Chondrocyte (in vitro differentiated cells): ENCODE results near the gene IGF2BP3. TPM values are rescaled to one million over a fixed set of nuclear protein-coding genes. Genes with fewer than 3 reads are reported as not detected.
A peak's percentile ranks its signal among the peaks of the same experiment; 100 is the strongest.

Experiments
- DNase-seq: peaks from one replicate; pipeline ENCODE4 v3.0.0; 2021; ENCODE audit warnings: mixed read lengths, low spot score
- H3K27ac Mint-ChIP-seq: one replicate; pipeline ENCODE4 v1.8.0; 2021; ENCODE audit warnings: mild to moderate bottlenecking, moderate library complexity, mixed read lengths; ENCODE audit not compliant: unreplicated experiment
- H3K27me3 Mint-ChIP-seq: 2 replicates; pipeline ENCODE4 v1.8.0; 2021; ENCODE audit warnings: low read depth, mixed read lengths
- H3K36me3 Mint-ChIP-seq: 2 replicates; pipeline ENCODE4 v1.8.0; 2021; ENCODE audit warnings: low read depth, mixed read lengths
- H3K4me1 Mint-ChIP-seq: 2 replicates; pipeline ENCODE4 v1.8.0; 2021; ENCODE audit warnings: low read depth, mild to moderate bottlenecking, mixed read lengths
- H3K4me3 Mint-ChIP-seq: one replicate; pipeline ENCODE4 v1.8.0; 2021; ENCODE audit warnings: mild to moderate bottlenecking, moderate library complexity, mixed read lengths; ENCODE audit not compliant: unreplicated experiment
- H3K9me3 Mint-ChIP-seq: 2 replicates; pipeline ENCODE4 v1.8.0; 2021; ENCODE audit warnings: low read depth, mixed read lengths
- CTCF ChIP-seq: fragments of 200-600 bp; sonication (generic); IDR thresholded peaks from 2 replicates; pipeline ENCODE4 v1.5.0; 2021; ENCODE audit warnings: antibody characterized with exemption, mild to moderate bottlenecking, moderate library complexity
- total RNA-seq: library from RNA; stranded (reverse); gene quantifications from 3 replicates; pipeline ENCODE4 v1.2.1, GENCODE V29; 2021

Gene IGF2BP3
- total RNA-seq, 1 donor from 2014 or later = 53.0 TPM

- Mint-ChIP-seq H3K27ac (peak overlapping the region; percentile 95), H3K27me3 (no peaks in the 10 kb centered on the region), H3K9me3 (no peaks in the 10 kb centered on the region), H3K36me3 (peaks cover 2% of the 10 kb centered on the region), H3K4me3 (peak overlapping the region; percentile 92), H3K4me1 (peaks cover 60% of the 10 kb centered on the region)
- no peak for DNase-seq
- no peak for TF ChIP-seq CTCF
Measured at GRCh38 chr7:23467291-23467805, 2.9 kb downstream of the IGF2BP3 start.

GRCh38 chr7:23462846-23463245 lies 7.4 kb downstream of the IGF2BP3 start:
- peak overlapping the region; percentile 2 for H3K4me3 Mint-ChIP-seq
- peak; percentile 82 for TF ChIP-seq CTCF
- no peak for DNase-seq
- H3K27me3 Mint-ChIP-seq = no peaks in the 10 kb centered on the region
- H3K9me3 Mint-ChIP-seq = no peaks in the 10 kb centered on the region
- peak overlapping the region; percentile 82 for H3K27ac Mint-ChIP-seq
- peaks cover 6% of the 10 kb centered on the region for H3K36me3 Mint-ChIP-seq
- peaks cover 72% of the 10 kb centered on the region for H3K4me1 Mint-ChIP-seq

- peaks cover 8% of the 10 kb centered on the region for H3K36me3 Mint-ChIP-seq
- TF ChIP-seq CTCF = no peak
- H3K27me3 Mint-ChIP-seq = no peaks in the 10 kb centered on the region
- H3K9me3 Mint-ChIP-seq = no peaks in the 10 kb centered on the region
- peak overlapping the region; percentile 4 for H3K27ac Mint-ChIP-seq
- no peak for DNase-seq
- no peak overlapping the region for H3K4me3 Mint-ChIP-seq
- peaks cover 58% of the 10 kb centered on the region for H3K4me1 Mint-ChIP-seq
Measured at GRCh38 chr7:23458044-23458443, 12.2 kb downstream of the IGF2BP3 start.

GRCh38 chr7:23456093-23456492 lies 14.2 kb downstream of the IGF2BP3 start:
- Mint-ChIP-seq H3K4me1 (peaks cover 43% of the 10 kb centered on the region), H3K27me3 (no peaks in the 10 kb centered on the region), H3K36me3 (peaks cover 6% of the 10 kb centered on the region), H3K27ac (peak overlapping the region; percentile 15), H3K4me3 (no peak overlapping the region), H3K9me3 (no peaks in the 10 kb centered on the region)
- TF ChIP-seq CTCF = no peak
- DNase-seq = no peak

- peak overlapping the region; percentile 5 for H3K27ac Mint-ChIP-seq
- H3K4me3 Mint-ChIP-seq = no peak overlapping the region
- no peaks in the 10 kb centered on the region for H3K27me3 Mint-ChIP-seq
- H3K9me3 Mint-ChIP-seq = no peaks in the 10 kb centered on the region
- DNase-seq = no peak
- H3K36me3 Mint-ChIP-seq = peaks cover 4% of the 10 kb centered on the region
- H3K4me1 Mint-ChIP-seq = peaks cover 40% of the 10 kb centered on the region
- no peak for TF ChIP-seq CTCF
Measured at GRCh38 chr7:23454881-23455526, 15.3 kb downstream of the IGF2BP3 start.
